Parathyroid adenoma (tissue), 2 donors: Measurements from ENCODE around the gene HDHD5.

ENCODE experiments used
- H2AFZ ChIP-seq: fragments of 300-600 bp; sonication (generic); one replicate; pipeline ENCODE4 v1.7.0; 2017; ENCODE audit warnings: antibody characterized with exemption, mild to moderate bottlenecking
- H3K27ac ChIP-seq: fragments of 300-600 bp; sonication (generic); one replicate; pipeline ENCODE4 v1.7.0; 2017
- H3K27me3 ChIP-seq: fragments of 300-600 bp; sonication (generic); one replicate; pipeline ENCODE4 v1.7.0; 2017; ENCODE audit warnings: low read length; ENCODE audit not compliant: control insufficient read depth, insufficient read depth
- H3K36me3 ChIP-seq: fragments of 300-600 bp; sonication (generic); one replicate; pipeline ENCODE4 v1.7.0; 2017; ENCODE audit warnings: low read length; ENCODE audit not compliant: control insufficient read depth, insufficient read depth
- H3K4me1 ChIP-seq: fragments of 300-600 bp; sonication (generic); one replicate; pipeline ENCODE4 v1.7.0; 2017; ENCODE audit warnings: control low read depth
- H3K4me2 ChIP-seq: fragments of 300-600 bp; sonication (generic); one replicate; pipeline ENCODE4 v1.7.0; 2017; ENCODE audit warnings: low read length
- H3K4me3 ChIP-seq: fragments of 300-600 bp; sonication (generic); one replicate; pipeline ENCODE4 v1.7.0; 2017; ENCODE audit warnings: low read depth, low read length
- H3K79me2 ChIP-seq: fragments of 300-600 bp; sonication (generic); one replicate; pipeline ENCODE4 v1.7.0; 2017; ENCODE audit warnings: control low read depth
- H3K9ac ChIP-seq: fragments of 300-600 bp; sonication (generic); one replicate; pipeline ENCODE4 v1.7.0; 2017; ENCODE audit warnings: mild to moderate bottlenecking
- H3K9me3 ChIP-seq: fragments of 300-600 bp; sonication (generic); one replicate; pipeline ENCODE4 v1.7.0; 2017; ENCODE audit warnings: low read length; ENCODE audit not compliant: control insufficient read depth
- TF ChIP-seq, protein P1 (sequence below): fragments of 300-600 bp; sonication (generic); IDR thresholded peaks from one replicate; pipeline ENCODE4 v1.7.0; 2017; ENCODE audit warnings: antibody characterized with exemption, mild to moderate bottlenecking
- donor health status: primary hyperparathyroidism.

HDHD5 gene

DNA sequence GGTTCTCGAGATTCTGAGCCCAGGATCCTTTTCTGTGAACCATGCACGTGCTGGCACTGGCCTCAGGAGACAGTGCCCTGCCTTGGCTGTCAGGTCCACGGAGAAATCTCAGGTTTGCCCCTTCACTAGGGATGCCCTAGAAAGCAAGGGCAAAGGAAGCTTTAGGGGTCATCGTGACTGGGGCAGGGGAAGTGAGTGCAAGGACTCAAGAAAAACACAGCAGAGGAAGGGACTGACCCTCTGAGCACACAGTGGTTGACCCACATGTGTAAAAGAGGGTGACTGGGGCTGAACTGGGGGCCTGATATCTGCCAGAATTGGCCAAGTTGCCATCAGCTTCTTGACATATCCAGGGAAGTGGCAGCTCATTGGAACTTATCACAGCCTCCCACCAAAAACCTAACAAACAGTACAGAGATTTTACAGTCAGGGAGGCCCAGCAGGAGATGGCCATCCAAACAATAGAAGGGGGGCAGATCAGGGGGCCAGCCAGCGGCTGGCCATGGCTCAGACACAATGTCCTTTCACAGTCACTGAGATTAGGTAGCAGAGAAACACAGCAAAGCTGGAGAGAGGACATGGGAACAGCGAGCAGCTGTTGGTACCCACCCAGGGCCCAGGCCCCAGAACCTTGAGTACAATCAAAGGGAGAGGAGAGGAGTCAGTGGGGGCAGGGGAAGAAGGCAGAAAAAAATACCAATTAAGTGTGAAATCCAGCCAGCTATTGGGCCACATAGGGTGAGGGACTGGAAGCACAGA, 42.3 kb downstream of the HDHD5 start:
- TF ChIP-seq, protein P1, sequence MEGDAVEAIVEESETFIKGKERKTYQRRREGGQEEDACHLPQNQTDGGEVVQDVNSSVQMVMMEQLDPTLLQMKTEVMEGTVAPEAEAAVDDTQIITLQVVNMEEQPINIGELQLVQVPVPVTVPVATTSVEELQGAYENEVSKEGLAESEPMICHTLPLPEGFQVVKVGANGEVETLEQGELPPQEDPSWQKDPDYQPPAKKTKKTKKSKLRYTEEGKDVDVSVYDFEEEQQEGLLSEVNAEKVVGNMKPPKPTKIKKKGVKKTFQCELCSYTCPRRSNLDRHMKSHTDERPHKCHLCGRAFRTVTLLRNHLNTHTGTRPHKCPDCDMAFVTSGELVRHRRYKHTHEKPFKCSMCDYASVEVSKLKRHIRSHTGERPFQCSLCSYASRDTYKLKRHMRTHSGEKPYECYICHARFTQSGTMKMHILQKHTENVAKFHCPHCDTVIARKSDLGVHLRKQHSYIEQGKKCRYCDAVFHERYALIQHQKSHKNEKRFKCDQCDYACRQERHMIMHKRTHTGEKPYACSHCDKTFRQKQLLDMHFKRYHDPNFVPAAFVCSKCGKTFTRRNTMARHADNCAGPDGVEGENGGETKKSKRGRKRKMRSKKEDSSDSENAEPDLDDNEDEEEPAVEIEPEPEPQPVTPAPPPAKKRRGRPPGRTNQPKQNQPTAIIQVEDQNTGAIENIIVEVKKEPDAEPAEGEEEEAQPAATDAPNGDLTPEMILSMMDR, result no peak
- Histone ChIP-seq H3K79me2 (no peaks in the 10 kb centered on the region), H3K4me1 (no peaks in the 10 kb centered on the region), H3K9ac (no peak overlapping the region), H3K27ac (no peak overlapping the region), H3K27me3 (peaks cover 6% of the 10 kb centered on the region), H3K36me3 (no peaks in the 10 kb centered on the region), H3K4me3 (no peak overlapping the region), H3K9me3 (no peaks in the 10 kb centered on the region), H2AFZ (no peak overlapping the region), H3K4me2 (no peak overlapping the region)

DNA sequence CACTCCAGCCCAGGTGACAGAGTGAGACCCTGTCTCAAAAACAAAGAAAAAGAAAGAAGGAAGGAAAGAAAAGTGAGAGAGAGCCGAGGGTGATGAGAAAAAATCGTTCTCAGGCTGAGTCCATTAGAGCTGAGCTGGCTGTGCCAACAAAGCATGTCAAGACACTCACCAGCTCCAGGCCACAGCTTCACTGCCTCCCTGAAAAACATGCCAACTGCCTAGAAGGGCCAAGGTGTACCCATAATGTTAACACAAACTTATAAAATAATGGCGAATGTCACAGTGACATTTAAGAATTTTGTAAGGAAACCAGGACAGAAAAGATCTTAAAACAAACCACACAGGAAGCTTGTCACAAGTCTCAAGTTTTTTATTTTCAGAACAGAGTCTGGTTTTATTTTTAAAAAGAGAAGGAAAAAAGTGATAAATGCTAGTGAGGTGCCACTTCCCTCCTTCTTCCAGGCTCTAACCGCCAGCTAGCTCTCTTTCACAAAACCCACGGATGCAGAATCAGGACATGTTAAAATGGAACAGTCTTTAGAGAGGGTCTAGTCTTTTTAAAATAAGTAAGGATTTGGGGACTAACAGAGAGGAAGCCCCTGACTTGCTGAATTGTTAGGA, 43.0 kb downstream of the HDHD5 start:
- no peaks in the 10 kb centered on the region for H3K4me1 ChIP-seq
- no peaks in the 10 kb centered on the region for H3K36me3 ChIP-seq
- H3K27me3 ChIP-seq, result peaks cover 6% of the 10 kb centered on the region
- H3K4me2 ChIP-seq, result no peak overlapping the region
- no peaks in the 10 kb centered on the region for H3K9me3 ChIP-seq
- TF ChIP-seq, protein P1, result no peak
- H3K9ac ChIP-seq, result no peak overlapping the region
- no peaks in the 10 kb centered on the region for H3K79me2 ChIP-seq
- no peak overlapping the region for H2AFZ ChIP-seq
- H3K27ac ChIP-seq, result no peak overlapping the region
- H3K4me3 ChIP-seq, result no peak overlapping the region

- Histone ChIP-seq H3K27ac (no peak overlapping the region), H3K36me3 (no peaks in the 10 kb centered on the region), H3K4me3 (no peak overlapping the region), H3K9me3 (no peaks in the 10 kb centered on the region), H3K27me3 (peaks cover 6% of the 10 kb centered on the region), H3K4me2 (no peak overlapping the region), H3K9ac (no peak overlapping the region), H3K79me2 (no peaks in the 10 kb centered on the region), H3K4me1 (no peaks in the 10 kb centered on the region), H2AFZ (no peak overlapping the region)
- TF ChIP-seq, protein P1, result no peak
Observed at GRCh38 chr22:17115236-17115635, 43.8 kb downstream of the HDHD5 start.

- TF ChIP-seq, protein P1, result no peak
- Histone ChIP-seq H3K27ac (no peak overlapping the region), H3K9ac (no peak overlapping the region), H3K4me2 (no peak overlapping the region), H3K4me1 (no peaks in the 10 kb centered on the region), H3K4me3 (no peak overlapping the region), H3K36me3 (no peaks in the 10 kb centered on the region), H2AFZ (no peak overlapping the region), H3K79me2 (no peaks in the 10 kb centered on the region), H3K9me3 (no peaks in the 10 kb centered on the region), H3K27me3 (peaks cover 6% of the 10 kb centered on the region)
Observed at GRCh38 chr22:17114898-17115235, 44.2 kb downstream of the HDHD5 start.
